Measurements from ENCODE around the gene PRCC. TPM values are rescaled to one million over a fixed set of nuclear protein-coding genes. Genes with fewer than 3 reads are reported as not detected.
A peak's percentile ranks its signal among the peaks of the same experiment; 100 is the strongest.

PRCC gene
- total and polyA plus RNA-seq, 2 of the 13 experiments (the other 11 are each of a cell fraction or from before 2014, with no cell fraction given), result 24.2 to 40.5 TPM

DNA sequence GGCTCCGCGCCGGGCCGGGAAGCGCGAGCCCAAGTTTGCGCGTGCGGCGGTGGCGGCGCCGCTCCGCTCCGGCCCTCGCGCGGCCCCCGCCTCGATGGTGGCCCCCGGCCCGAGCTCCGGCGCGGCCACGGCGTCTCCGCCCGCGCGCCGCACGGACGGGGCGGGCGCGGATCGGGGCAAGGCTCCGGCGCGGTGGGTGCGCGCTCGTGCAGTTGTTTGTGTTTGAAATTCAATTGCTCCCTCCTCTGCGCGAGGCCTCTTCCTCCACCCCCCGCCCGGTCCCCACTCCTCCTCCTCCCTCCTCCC, 15.9 kb upstream of the PRCC start, which contains the start of gene HDGF (continued):
- TF ChIP-seq GABPA (IDR thresholded peaks at IDR 0.05; ENCODE audit: low read depth, low read length), result no peak
- TF ChIP-seq GABPA (CRISPR knock-in tag; IDR thresholded peaks at IDR 0.05; ENCODE audit: low read depth), result no peak
- TF ChIP-seq BRF2 (CRISPR knock-in tag; IDR thresholded peaks at IDR 0.05), result no peak
- TF ChIP-seq, protein P1, sequence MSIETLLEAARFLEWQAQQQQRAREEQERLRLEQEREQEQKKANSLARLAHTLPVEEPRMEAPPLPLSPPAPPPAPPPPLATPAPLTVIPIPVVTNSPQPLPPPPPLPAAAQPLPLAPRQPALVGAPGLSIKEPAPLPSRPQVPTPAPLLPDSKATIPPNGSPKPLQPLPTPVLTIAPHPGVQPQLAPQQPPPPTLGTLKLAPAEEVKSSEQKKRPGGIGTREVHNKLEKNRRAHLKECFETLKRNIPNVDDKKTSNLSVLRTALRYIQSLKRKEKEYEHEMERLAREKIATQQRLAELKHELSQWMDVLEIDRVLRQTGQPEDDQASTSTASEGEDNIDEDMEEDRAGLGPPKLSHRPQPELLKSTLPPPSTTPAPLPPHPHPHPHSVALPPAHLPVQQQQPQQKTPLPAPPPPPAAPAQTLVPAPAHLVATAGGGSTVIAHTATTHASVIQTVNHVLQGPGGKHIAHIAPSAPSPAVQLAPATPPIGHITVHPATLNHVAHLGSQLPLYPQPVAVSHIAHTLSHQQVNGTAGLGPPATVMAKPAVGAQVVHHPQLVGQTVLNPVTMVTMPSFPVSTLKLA (IDR thresholded peaks at IDR 0.05), result no peak
- TF ChIP-seq CAMTA2 (CRISPR knock-in tag; IDR thresholded peaks at IDR 0.05; ENCODE audit: borderline replicate concordance), result 0 out of 2 replicates have a peak, but pooled peaks have one; percentile 16
- no peak for TF ChIP-seq TCF7L2 (IDR thresholded peaks at IDR 0.05; ENCODE audit: low read depth, low read length)
- TF ChIP-seq KDM5A (IDR thresholded peaks at IDR 0.05; ENCODE audit: borderline replicate concordance, low read length), result no peak
- TF ChIP-seq, protein P2, sequence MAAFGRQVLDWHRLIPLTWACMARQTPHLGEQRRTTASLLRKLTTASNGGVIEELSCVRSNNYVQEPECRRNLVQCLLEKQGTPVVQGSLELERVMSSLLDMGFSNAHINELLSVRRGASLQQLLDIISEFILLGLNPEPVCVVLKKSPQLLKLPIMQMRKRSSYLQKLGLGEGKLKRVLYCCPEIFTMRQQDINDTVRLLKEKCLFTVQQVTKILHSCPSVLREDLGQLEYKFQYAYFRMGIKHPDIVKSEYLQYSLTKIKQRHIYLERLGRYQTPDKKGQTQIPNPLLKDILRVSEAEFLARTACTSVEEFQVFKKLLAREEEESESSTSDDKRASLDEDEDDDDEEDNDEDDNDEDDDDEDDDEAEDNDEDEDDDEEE (CRISPR knock-in tag; IDR thresholded peaks at IDR 0.05), result no peak
- no peak for TF ChIP-seq SRF (IDR thresholded peaks at IDR 0.05; ENCODE audit: low read depth, low read length)
- no peak for TF ChIP-seq USF2 (IDR thresholded peaks at IDR 0.05; ENCODE audit: low read depth, low read length)
- TF ChIP-seq USF2 (CRISPR knock-in tag; IDR thresholded peaks at IDR 0.05; ENCODE audit: borderline replicate concordance), result no peak
- TF ChIP-seq ZBTB39 (CRISPR knock-in tag; IDR thresholded peaks at IDR 0.05), result no peak
- TF ChIP-seq ZEB1 (IDR thresholded peaks at IDR 0.05; ENCODE audit: insufficient replicate concordance, low read depth), result peak; percentile 12
- no peak for TF ChIP-seq PRMT3 (CRISPR knock-in tag; IDR thresholded peaks at IDR 0.05; ENCODE audit: borderline replicate concordance, low read depth)
- no peak for TF ChIP-seq PHF5A (CRISPR knock-in tag; IDR thresholded peaks at IDR 0.05; ENCODE audit: low read depth, unreplicated experiment)
- TF ChIP-seq ZNF326 (CRISPR knock-in tag; IDR thresholded peaks at IDR 0.05; ENCODE audit: borderline replicate concordance), result no peak
- TF ChIP-seq KDM5B (CRISPR knock-in tag; IDR thresholded peaks at IDR 0.05; ENCODE audit: borderline replicate concordance), result no peak
- TF ChIP-seq ZSCAN21 (CRISPR knock-in tag; IDR thresholded peaks at IDR 0.05; ENCODE audit: borderline replicate concordance), result 0 out of 2 replicates have a peak, but pooled peaks have one; percentile 10
- no peak for TF ChIP-seq NFE2 (CRISPR knock-in tag; IDR thresholded peaks at IDR 0.05)
- no peak for TF ChIP-seq NKX3-1 (CRISPR knock-in tag; IDR thresholded peaks at IDR 0.05)
- no peak for TF ChIP-seq TRAFD1 (CRISPR knock-in tag; IDR thresholded peaks at IDR 0.05; ENCODE audit: borderline replicate concordance)
- TF ChIP-seq ZNF12 (CRISPR knock-in tag; IDR thresholded peaks at IDR 0.05), result no peak
